HG02981 (cell line): ENCODE results near the gene BCAP31.
"Not testable (repeated sequence)": the region's sequence is repeated elsewhere in the genome, so short reads cannot be mapped to it uniquely, and the experiment has no call there.

Experiments used
- ATAC-seq: cut with Tn5 transposase; IDR thresholded peaks from one replicate; pipeline ENCODE4 v1.9.1; 2021; ENCODE audit warnings: mild to moderate bottlenecking, moderate library complexity; ENCODE audit not compliant: unreplicated experiment

BCAP31 gene

DNA sequence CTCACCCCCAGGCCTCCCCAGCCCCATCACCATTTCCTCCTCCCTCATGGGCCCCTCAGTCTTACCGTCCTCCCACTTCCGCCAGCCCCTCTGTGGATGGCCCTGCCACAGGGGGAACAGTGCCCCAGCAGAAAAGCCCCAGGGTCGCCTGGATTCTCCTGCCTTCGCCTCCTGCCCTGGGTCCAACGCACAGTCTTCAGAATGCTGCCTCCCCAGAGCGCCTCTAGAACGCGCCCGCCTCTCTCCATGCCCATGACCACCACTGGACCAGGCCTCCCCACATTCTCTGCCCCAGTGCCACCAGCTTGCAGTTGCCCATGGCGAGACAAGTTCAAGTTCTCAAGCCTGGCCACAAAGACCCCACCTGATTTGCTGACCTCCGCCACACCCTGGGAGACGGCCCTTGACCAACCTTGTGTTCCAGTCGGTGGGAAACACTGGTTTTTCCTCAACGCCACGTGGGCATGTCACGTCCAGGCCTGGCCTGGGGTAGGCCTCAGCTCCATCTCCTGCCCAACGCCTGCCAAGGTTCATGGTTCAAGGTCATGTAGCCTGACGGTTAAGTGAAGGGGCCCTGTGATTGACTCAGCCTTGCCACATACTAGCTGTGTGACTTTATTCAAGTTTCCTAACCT, 39.2 kb upstream of the BCAP31 start:
- ATAC-seq, result no peak

DNA sequence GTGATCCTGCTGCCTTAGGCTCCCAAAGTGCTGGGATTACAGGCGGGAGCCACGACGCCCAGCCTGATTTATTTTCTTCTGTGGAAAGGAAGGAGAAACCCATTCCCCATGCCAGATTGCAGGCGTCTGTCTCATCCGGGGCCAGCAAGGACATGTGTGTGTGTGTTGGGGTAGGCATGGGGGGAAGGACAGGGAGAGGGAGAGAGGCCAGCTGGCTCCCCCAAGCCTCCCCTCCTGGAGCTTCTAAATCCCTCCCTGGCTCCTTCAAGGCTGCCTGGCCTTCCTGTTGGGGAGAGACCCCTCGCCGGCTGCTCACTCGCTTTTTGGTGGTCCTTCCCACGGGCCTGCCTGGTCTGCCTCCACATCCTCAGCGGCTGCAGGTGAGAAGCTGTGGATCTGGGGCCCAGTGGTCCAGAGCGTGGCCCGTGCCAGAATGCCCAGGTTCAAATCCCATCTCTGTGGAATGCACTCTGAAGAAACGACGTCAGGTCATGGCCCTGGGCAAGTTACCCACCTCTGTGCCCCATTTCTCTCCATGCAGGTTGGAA, 38.5 kb upstream of the BCAP31 start:
- ATAC-seq, result no peak

DNA sequence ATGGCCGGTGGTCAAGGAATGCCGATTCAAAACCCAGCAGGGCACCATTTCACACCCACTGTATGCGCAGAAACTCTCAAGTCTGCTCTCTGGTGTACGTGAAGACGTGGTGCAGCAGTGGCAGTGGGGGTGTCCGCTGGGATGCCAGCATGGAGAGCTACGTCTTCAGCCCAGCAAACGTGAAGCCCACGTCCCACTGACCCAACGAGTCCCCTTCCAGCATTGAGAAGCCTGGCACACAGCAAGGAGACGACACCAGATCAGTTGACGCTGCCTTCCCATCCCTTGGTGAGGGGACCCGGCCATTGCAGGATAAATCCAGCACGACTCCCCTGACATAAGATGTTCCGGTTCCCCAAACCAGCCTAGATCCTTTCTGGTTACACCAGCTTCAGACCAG, 37.7 kb upstream of the BCAP31 start:
- no peak for ATAC-seq

DNA sequence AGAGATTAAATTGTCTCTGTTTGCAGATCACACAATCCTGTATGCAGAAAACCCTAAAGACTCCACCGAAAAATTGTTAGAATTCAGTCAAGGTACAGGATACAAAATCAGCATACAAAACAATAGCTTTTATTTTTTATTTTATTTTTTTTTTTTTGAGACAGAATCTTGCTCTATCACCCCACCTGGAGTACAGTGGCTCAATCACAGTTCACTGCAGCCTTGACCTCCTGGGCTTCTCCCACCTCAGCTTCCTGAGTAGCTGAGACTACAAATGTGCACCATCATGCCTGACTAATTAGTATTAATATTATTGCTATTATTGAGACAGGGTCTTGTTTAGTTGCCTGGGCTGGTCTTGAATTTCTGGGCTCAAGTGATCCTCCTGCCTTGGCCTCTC, 30.9 kb upstream of the BCAP31 start:
- ATAC-seq, result no peak

DNA sequence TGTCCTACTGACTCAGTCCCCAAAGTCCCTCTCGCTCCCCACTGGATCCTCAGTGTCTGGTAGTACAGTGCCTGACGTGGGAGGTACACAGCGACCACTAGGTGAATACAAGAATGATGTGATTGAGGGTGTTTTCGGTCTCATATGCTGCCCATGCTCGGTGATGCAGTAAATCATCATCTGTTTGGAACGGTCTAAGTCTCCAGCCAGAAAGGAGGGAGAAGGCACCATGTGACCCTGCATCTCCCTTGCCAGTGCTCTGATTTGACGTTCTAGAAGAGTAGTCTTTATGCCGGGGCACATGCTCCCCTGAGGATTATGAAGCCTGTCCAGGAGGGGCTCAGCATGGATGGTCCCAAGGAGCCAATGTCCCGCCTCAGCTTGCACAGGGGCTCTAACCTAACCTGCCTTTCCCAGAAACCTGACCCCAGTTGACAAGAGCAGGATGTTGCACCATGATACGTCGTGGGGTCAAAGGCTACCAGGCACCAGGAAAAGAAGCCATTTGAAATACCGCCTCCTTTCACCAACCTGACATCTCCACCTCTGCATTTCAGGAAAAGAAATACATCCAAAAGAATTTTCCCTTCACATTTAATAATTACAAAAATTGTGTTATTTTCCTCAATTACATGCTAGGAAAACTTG, 26.1 kb upstream of the BCAP31 start:
- ATAC-seq, result no peak

DNA sequence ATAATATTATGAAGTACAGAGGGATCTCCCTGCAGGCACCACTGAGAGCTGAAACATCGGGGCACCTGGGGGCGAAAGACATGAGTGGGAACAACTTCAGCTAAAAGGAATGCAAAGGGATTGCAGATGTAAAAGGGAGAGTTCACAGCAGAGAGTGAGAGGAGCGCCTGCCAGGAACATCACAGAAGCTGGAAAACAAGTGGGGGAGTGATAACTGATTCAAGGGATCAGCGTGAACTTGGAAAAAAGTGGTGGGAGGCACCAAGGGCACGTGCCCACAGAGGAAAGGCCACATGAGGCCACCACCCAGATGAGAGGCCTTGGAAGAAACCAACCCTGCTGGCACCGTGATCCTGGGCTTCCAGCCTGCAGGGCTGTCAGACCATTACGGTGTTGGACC, 24.8 kb upstream of the BCAP31 start:
- ATAC-seq, result not testable (repeated sequence)

DNA sequence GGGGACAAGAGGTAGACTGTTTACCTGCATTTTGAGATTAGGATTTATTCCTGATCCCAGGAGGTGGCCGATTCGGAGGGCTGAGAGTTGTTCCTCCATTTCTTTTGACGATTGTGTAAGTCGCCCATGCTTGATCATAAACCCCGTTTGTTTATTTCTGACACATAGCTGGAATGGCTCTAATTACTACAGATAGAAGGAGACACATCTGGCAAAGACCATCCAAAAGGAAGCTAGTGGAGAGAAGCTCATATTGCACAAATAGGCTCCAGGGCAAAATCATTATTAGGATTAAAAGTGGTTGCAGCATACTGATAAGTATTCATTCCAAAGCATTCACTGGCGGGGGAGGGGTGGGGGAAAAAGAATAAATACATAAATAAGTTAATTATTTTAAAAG, 22.8 kb upstream of the BCAP31 start:
- ATAC-seq, result not testable (repeated sequence)

DNA sequence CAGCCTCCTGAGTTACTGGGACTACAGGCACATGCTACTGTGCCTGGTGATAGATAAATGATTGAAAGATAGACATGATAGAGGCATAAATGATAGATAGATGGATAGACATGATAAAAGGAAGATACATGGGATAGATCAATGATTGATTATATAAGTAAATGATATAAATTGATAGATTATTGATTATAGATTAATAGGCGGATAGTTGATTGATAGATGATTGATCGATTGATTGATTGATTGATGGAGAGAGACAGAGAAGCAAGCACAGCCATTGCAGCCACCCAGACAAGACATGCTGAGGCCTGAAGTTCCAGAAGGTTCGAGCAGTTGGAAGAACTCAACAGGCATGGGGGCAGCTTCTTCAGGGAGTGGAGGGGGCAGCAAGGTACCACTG, 22.2 kb upstream of the BCAP31 start:
- no peak for ATAC-seq

DNA sequence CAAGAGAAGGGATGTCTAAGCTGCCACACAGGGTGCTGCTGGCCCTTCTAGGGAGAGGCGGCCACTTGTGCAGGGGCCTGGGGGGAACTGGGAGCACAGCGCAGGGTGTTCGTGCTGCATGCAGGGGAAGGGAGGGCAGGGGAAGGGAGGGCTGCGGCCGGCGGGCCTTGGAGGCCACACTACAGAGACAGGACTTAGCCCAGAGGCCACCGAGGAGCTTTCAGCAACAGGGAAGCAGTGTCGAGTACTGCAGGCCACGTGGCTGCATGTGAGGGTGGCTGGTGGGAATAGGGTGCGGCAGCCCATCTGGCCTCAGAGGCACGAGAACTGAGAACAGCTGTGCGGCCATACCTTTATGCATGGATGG, 20.9 kb upstream of the BCAP31 start:
- not testable (repeated sequence) for ATAC-seq

DNA sequence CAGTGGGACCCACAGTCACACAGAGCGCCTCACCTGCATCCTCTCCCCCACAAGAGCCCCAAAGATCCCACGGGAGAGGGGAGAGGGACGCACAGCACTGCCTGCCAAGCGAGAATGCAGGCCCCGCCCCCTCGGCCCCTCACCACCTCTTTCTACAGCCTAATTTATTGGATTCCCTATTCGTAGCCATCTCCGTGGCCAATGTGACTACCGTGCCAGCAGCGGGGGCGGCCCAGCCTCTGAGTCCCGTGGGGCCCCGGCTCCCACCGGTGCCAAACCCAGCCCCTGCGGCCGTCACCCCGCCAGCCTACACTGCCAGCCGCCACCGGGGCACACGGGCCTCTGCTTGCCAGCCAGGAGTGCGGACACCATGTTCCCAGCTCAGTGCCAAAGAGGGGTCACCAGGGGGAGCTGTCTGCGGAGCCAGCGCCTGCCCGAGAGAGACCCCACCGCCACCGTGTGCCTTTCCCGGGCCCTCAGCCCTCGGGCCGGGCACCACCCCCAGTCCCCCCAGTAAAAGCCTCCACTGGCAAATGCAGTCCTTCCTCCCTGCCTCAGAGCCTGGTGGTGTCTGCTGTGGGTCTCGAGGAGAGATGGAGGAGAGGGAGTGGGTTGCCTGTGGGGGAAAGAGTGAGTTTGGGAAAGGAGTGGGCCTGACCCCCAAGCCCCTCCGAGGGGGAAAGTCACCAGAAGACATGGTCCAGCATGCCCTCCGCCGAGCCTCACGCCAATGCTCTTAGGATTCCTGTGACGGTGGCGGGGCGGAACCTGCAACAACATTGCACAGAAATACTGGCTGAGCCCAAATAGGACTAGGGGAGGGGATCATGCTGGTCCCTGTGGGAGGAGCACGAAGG, 20.3 kb upstream of the BCAP31 start:
- no peak for ATAC-seq

DNA sequence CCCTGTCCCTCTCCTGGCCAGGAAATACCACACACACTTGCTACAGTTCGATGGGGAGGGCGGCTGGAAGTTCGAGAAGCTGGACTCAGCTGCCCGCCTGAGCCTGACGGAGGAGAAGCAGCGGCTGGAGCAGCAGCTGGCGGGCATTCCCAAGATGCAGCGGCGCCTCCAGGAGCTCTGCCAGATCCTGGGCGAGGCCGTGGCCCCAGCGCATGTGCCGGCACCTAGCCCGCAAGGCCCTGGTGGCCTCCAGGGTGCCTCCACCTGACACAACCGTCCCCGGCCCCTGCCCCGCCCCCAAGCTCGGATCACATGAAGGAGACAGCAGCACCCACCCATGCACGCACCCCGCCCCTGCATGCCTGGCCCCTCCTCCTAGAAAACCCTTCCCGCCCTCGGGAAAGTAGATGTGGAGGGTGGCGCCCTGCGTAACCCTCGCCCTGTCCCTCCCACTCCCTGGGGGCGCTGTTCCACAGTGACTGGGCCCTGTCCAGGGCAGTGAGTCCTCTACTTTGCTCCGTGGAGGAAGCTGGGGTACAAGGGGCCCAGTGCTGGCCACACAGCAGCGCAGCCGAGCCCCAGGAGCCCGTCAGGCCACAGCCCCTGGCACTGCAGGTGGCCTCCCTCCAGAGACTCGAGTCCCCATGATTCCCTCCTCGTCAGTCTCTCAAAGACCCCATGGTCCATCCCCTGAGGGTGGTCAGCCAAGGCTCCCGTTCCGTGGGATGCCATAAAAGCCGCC, 19.5 kb upstream of the BCAP31 start:
- not testable (repeated sequence) for ATAC-seq

DNA sequence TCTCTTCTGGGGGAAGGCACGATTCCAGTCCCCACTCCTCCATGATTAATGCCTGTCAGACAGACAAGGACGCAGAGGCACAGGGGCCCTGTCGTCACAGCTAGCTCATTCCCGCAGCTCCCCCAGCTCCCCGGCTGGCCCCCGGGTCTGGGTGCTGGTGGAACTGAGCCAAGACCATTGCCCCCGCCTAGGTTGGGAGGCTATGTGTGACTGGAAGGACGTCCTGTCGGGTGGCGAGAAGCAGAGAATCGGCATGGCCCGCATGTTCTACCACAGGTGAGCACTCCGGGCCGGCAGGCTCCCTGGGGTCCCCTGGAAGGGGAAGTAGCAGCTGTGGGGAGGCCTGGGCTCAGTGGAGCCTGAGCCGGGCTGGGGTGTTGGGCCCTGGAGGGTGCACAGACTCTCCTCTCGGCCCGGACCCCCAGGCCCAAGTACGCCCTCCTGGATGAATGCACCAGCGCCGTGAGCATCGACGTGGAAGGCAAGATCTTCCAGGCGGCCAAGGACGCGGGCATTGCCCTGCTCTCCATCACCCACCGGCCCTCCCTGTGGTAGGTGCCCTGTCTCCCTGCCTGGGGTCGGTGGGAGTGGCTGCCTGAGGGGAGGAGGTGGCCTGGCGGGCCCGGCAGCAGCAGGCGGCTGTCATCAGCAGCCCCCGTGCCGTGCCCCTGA, 18.7 kb upstream of the BCAP31 start:
- ATAC-seq, result not testable (repeated sequence)

DNA sequence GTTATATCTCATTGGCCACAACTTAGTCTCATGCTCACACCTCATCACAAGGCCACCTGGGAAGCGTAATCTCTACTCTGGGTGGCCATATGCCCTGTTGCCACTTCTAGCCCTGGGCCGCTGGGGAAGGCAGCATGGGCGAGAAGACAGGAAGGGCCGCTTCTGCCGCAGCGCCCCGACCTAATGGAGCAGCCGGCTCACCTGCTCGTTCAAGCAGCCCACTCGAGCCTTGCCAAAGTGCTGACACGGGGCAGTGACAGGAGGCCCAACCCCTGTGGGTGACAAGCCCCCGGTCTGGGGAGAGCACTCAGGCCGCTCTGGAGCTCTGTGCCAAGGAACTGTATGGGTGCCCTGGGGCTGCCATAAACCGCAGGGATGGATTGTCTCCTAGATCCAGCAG, 17.9 kb upstream of the BCAP31 start:
- ATAC-seq, result not testable (repeated sequence)

DNA sequence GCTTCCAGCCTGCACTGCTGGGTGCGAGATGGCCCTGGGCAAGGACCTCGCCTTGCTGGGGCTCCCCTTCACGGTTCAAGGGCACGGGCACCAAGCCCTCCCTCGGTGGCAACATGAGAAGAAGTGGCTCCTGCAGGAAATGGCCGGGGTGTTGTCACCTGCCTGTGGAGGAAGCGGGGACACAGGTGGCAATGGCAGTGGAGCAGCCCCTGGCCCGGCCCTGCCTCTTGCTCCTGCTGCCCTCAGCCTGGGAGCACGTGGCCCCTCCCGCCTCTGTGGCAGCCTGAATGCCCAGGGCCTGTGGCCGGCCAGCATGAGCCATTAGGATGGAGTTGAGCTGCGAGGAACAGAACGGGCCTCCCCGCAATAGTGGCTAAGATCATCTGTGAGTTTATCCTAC, 17.3 kb upstream of the BCAP31 start:
- no peak for ATAC-seq

DNA sequence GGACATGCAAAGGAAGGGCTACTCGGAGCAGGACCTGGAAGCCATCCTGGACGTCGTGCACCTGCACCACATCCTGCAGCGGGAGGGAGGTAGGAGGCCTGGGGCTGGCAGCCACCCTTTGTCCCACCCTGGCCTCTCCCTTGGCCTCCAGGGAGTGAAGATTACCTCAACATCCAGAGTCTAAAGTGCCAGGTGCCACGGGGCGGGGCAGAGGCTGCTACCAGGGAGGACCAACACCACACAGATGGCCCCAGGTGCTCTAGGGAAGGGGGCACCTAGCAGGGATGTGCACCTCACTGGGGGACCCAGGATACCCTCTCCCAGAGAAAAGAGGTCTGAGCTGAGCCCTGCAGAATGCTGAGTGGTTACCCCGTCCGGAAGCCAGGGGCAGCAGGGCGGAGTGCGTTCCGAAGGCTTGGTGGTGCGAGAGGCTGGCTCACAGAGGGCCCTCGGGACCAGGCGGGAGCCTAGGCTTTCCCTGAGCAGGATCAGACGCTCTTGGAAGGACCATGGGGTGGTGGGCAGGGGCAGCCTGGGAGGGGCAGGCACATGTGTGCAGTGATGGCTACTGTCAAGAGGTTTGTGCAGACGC, 16.5 kb upstream of the BCAP31 start:
- no peak for ATAC-seq

DNA sequence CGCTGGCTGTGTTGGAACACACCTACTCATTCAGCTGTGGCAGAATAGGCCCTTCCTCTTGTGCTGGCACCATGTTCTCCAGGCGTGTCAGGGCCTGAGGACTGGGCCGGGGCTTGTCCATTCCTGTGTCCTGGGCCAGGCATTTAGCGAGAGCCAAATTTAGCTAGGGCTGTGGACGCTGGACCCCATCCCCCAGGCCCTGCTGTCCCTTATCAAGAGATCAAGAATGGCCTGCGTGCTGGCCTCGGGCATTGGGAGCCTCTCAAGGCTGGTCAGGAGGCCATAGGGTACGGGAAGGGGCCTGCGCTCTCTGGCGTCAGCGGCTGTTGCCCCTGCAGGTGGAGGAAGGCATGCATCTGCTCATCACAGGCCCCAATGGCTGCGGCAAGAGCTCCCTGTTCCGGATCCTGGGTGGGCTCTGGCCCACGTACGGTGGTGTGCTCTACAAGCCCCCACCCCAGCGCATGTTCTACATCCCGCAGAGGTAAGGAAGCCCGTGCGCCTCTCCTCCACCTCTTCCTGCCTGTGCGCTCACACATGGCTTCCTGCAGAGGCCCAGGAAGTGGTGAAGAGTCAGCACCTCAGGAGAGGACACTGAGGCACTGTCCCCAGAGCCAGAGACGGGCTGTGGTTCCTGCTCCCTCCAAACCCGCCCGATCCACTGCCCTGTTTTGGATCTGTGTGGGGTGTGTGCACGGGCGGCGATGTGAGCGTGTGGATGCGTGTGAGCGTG, 15.7 kb upstream of the BCAP31 start:
- ATAC-seq, result no peak

DNA sequence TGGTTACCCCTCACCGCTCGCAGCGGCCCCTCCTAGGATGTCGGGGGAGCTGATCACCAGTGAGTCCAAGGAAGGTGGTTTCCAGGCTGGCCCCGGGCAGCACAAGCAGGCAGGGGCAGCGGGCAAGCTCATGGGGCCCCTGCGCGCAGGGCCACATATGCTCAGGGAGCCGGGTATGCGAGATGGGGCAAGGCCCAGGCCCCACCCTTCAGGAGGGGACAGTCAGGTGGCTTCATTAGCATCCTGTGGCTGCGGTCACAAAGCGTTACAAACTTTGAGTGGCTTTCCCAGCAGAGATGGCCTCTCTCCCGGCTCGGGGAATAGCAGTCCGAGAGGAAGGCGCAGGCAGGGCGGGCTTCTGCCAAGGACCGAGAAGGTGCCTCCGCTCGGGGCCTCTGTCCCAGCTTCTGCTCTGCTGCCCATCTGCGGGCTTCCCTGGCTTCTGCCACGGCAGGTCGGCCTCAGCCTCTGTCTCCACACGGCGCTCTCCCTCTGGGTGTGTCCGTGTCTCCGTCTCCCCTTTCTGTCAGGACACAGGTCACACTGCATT, 13.9 kb upstream of the BCAP31 start:
- ATAC-seq, result no peak

DNA sequence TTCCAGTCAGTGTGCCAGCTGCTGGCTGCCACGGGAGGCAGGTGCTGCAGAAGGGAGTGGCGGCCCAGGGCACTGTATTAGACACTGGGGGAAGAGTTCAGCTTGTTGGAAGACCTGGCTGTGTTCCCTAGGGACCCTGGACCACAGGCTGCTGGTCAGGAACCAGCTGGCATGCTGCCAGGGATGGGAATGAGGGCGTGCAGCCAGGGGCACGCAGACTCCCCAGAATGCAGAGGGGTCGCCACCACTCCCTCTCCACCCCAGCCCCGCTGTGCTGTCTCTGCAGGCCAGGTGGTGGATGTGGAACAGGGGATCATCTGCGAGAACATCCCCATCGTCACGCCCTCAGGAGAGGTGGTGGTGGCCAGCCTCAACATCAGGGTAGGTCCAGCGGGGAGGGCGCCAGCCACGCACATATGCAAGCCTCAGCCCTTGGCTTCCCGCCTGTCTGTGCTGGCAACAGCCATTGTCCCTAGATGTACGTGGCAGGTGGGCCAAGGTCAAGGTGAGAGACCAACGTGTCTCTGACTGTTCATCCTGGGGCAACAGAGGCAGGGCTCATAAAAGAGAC, 12.8 kb upstream of the BCAP31 start:
- no peak for ATAC-seq
